Spinal cord (tissue), 10 donors: ENCODE results near the gene MYO1D. TPM values are rescaled to one million over a fixed set of nuclear protein-coding genes. Genes with fewer than 3 reads are reported as not detected.

ENCODE experiments used
- DNase-seq, 6 donors: peaks; one replicate each; pipeline versions ENCODE4 v3.0.0 to v3.0.0-alpha.2; 2013 to 2015; ENCODE audit warnings: low spot score in 6 of 6, low read depth in 4 of 6
- H3K27ac ChIP-seq: one replicate; pipeline ENCODE4 v1.5.1; 2013; ENCODE audit warnings: low read depth, low read length, control low read depth
- H3K27me3 ChIP-seq: one replicate; pipeline ENCODE4 v1.6.1; 2013; ENCODE audit warnings: low read length; ENCODE audit not compliant: control insufficient read depth, insufficient read depth
- H3K36me3 ChIP-seq: one replicate; pipeline ENCODE4 v1.6.1; 2013; ENCODE audit warnings: low read length; ENCODE audit not compliant: control insufficient read depth, insufficient read depth
- H3K4me1 ChIP-seq: one replicate; pipeline ENCODE4 v1.6.1; 2013; ENCODE audit warnings: low read length; ENCODE audit not compliant: control insufficient read depth, insufficient read depth
- H3K4me3 ChIP-seq: one replicate; pipeline ENCODE4 v1.5.1; 2013; ENCODE audit warnings: low read depth, low read length, control low read depth
- H3K9me3 ChIP-seq: one replicate; pipeline ENCODE4 v1.6.1; 2013; ENCODE audit warnings: low read length; ENCODE audit not compliant: control insufficient read depth, insufficient read depth
- WGBS: methylation state at CpG from one replicate; pipeline ENCODE4 v1.1.5; 2013; ENCODE audit warnings: missing lambda C conversion rate; ENCODE audit not compliant: insufficient coverage; 5-methylcytosine and 5-hydroxymethylcytosine counted together
- polyA plus RNA-seq, 2 donors: library from polyadenylated mRNA; unstranded; fragments of 120-200 nt; gene quantifications; one replicate each; pipeline ENCODE4 v1.2.1, GENCODE V29; 2013; ENCODE audit not compliant: insufficient read length in 2 of 2
- total RNA-seq, 2 donors: library from RNA; depleted of rRNA in 1 of 2; stranded (reverse); fragments of 120-200 nt in 1 of 2; fragments of >200 nt in 1 of 2; gene quantifications; one replicate each; pipeline versions ENCODE4 v1.2.3 to v1.2.4, GENCODE V29; 2013 to 2014
- donor health status: healthy.

MYO1D gene
- total and polyA plus RNA-seq, 4 donors, result 5.0 to 29.1 (median 9.2) TPM

- Histone ChIP-seq H3K27ac (no peak overlapping the region), H3K4me3 (no peak overlapping the region), H3K4me1 (peaks cover 26% of the 10 kb centered on the region), H3K9me3 (no peaks in the 10 kb centered on the region), H3K36me3 (peaks cover 4% of the 10 kb centered on the region), H3K27me3 (no peaks in the 10 kb centered on the region)
- no CpG with 5 or more reads among the region's 3 CpGs for WGBS
- no peak for DNase-seq
Observed at GRCh38 chr17:32502013-32502412, 374.9 kb downstream of the MYO1D start.

GRCh38 chr17:32498391-32498790 lies 378.5 kb downstream of the MYO1D start:
- DNase-seq, result no peak
- H3K4me1 ChIP-seq, result peaks cover 42% of the 10 kb centered on the region
- peaks cover 6% of the 10 kb centered on the region for H3K36me3 ChIP-seq
- WGBS, result 45% methylated on average over 5 of the region's 9 CpGs
- H3K27me3 ChIP-seq, result no peaks in the 10 kb centered on the region
- no peak overlapping the region for H3K4me3 ChIP-seq
- H3K27ac ChIP-seq, result no peak overlapping the region
- H3K9me3 ChIP-seq, result no peaks in the 10 kb centered on the region

GRCh38 chr17:32497431-32498205 lies 379.3 kb downstream of the MYO1D start:
- Histone ChIP-seq H3K4me1 (peaks cover 43% of the 10 kb centered on the region), H3K36me3 (peaks cover 9% of the 10 kb centered on the region), H3K9me3 (no peaks in the 10 kb centered on the region), H3K4me3 (no peak overlapping the region), H3K27me3 (no peaks in the 10 kb centered on the region), H3K27ac (no peak overlapping the region)
- DNase-seq, result no peak
- WGBS, result 83% methylated on average over 11 of the region's 18 CpGs

- no peak for DNase-seq
- Histone ChIP-seq H3K4me3 (no peak overlapping the region), H3K36me3 (peaks cover 17% of the 10 kb centered on the region), H3K27me3 (no peaks in the 10 kb centered on the region), H3K4me1 (peaks cover 50% of the 10 kb centered on the region), H3K27ac (no peak overlapping the region), H3K9me3 (no peaks in the 10 kb centered on the region)
- 92% methylated on average over 14 of the region's 16 CpGs for WGBS
Observed at GRCh38 chr17:32496395-32497073, 380.4 kb downstream of the MYO1D start.

- Histone ChIP-seq H3K4me3 (no peak overlapping the region), H3K36me3 (peaks cover 21% of the 10 kb centered on the region), H3K27ac (no peak overlapping the region), H3K9me3 (no peaks in the 10 kb centered on the region), H3K4me1 (peaks cover 54% of the 10 kb centered on the region), H3K27me3 (no peaks in the 10 kb centered on the region)
- 44% methylated on average over 40 of the region's 45 CpGs for WGBS
- peak in 2 of 6 donors; percentile 61 to 83 for DNase-seq
Observed at GRCh38 chr17:32495359-32496231, 381.3 kb downstream of the MYO1D start.

- Histone ChIP-seq H3K27ac (no peak overlapping the region), H3K4me1 (peaks cover 59% of the 10 kb centered on the region), H3K27me3 (no peaks in the 10 kb centered on the region), H3K9me3 (no peaks in the 10 kb centered on the region), H3K4me3 (no peak overlapping the region), H3K36me3 (peaks cover 27% of the 10 kb centered on the region)
- peak in 2 of 6 donors; percentile 79 to 84 for DNase-seq
- 41% methylated on average over 34 of the region's 34 CpGs for WGBS
Observed at GRCh38 chr17:32494621-32495358, 382.1 kb downstream of the MYO1D start.

GRCh38 chr17:32493976-32494513 lies 382.9 kb downstream of the MYO1D start:
- Histone ChIP-seq H3K9me3 (no peaks in the 10 kb centered on the region), H3K27ac (no peak overlapping the region), H3K27me3 (no peaks in the 10 kb centered on the region), H3K36me3 (peaks cover 34% of the 10 kb centered on the region), H3K4me1 (peaks cover 66% of the 10 kb centered on the region), H3K4me3 (no peak overlapping the region)
- WGBS, result 91% methylated on average over 11 of the region's 11 CpGs
- no peak for DNase-seq

- peak in 1 of 6 donors; percentile 26 for DNase-seq
- Histone ChIP-seq H3K27ac (no peak overlapping the region), H3K9me3 (no peaks in the 10 kb centered on the region), H3K27me3 (no peaks in the 10 kb centered on the region), H3K36me3 (peaks cover 39% of the 10 kb centered on the region), H3K4me1 (peaks cover 71% of the 10 kb centered on the region), H3K4me3 (no peak overlapping the region)
- 79% methylated on average over 15 of the region's 15 CpGs for WGBS
Observed at GRCh38 chr17:32493571-32493970, 383.4 kb downstream of the MYO1D start.
